ENCODE results near the gene CD96.
A peak's percentile ranks its signal among the peaks of the same experiment; 100 is the strongest.

The CD96 gene

GRCh38 chr3:111684640-111685039, 142.6 kb downstream of the CD96 start:
- no peak for TF ChIP-seq CTCF (IDR thresholded peaks at IDR 0.05; ENCODE audit: low read depth, low read length, missing control alignments)
- no peak for DNase-seq (ENCODE audit: low read depth)
- H3K4me3 ChIP-seq (ENCODE audit: low read depth, low read length), result no peak overlapping the region
- in situ Hi-C loops (cut with HindIII; ENCODE audit: low sequenced_read_pairs), result no loop called here

GRCh38 chr3:111688190-111688800, 146.3 kb downstream of the CD96 start:
- no peak for TF ChIP-seq CTCF (IDR thresholded peaks at IDR 0.05; ENCODE audit: low read depth, low read length, missing control alignments)
- no peak overlapping the region for H3K4me3 ChIP-seq (ENCODE audit: low read depth, low read length)
- in situ Hi-C loops (cut with HindIII; ENCODE audit: low sequenced_read_pairs), result no loop called here

GRCh38 chr3:111690242-111690641, 148.2 kb downstream of the CD96 start:
- peak; percentile 39 for DNase-seq (ENCODE audit: low read depth)
- no peak for TF ChIP-seq CTCF (IDR thresholded peaks at IDR 0.05; ENCODE audit: low read depth, low read length, missing control alignments)
- no peak overlapping the region for H3K4me3 ChIP-seq (ENCODE audit: low read depth, low read length)
- in situ Hi-C loops (cut with HindIII; ENCODE audit: low sequenced_read_pairs), result loop anchor here (5.0 kb wide), 1 partner anchor 113 kb away; no protein-coding TSS in a partner anchor

More at GRCh38 chr3:111688190-111688800, 146.3 kb downstream of the CD96 start:
- DNase-seq (ENCODE audit: low read depth), result no peak

- DNase-seq (ENCODE audit: low read depth), result no peak
- no peak overlapping the region for H3K4me3 ChIP-seq (ENCODE audit: low read depth, low read length)
- peak; percentile 56 for TF ChIP-seq CTCF (IDR thresholded peaks at IDR 0.05; ENCODE audit: low read depth, low read length, missing control alignments)
- in situ Hi-C loops (cut with HindIII; ENCODE audit: low sequenced_read_pairs), result loop anchor here (5.0 kb wide), 1 partner anchor 114 kb away; no protein-coding TSS in a partner anchor
Observed at GRCh38 chr3:111691293-111691909, 149.4 kb downstream of the CD96 start.

GRCh38 chr3:111692593-111693552, 150.9 kb downstream of the CD96 start:
- no peak for TF ChIP-seq CTCF (IDR thresholded peaks at IDR 0.05; ENCODE audit: low read depth, low read length, missing control alignments)
- H3K4me3 ChIP-seq (ENCODE audit: low read depth, low read length), result no peak overlapping the region
- no peak for DNase-seq (ENCODE audit: low read depth)
- in situ Hi-C loops (cut with HindIII; ENCODE audit: low sequenced_read_pairs), result loop anchor here (5.0 kb wide), 1 partner anchor 116 kb away; no protein-coding TSS in a partner anchor

GRCh38 chr3:111694471-111694870, 152.5 kb downstream of the CD96 start:
- in situ Hi-C loops (cut with HindIII; ENCODE audit: low sequenced_read_pairs), result loop anchor here (5.0 kb wide), 1 partner anchor 117 kb away; no protein-coding TSS in a partner anchor
- DNase-seq (ENCODE audit: low read depth), result no peak
- H3K4me3 ChIP-seq (ENCODE audit: low read depth, low read length), result no peak overlapping the region
- no peak for TF ChIP-seq CTCF (IDR thresholded peaks at IDR 0.05; ENCODE audit: low read depth, low read length, missing control alignments)

Data from astrocyte of the cerebellum (primary cell).